Lung (tissue), 12 donors: ENCODE data around the gene IFNA1. TPM values are rescaled to one million over a fixed set of nuclear protein-coding genes. Genes with fewer than 3 reads are reported as not detected.

ENCODE experiments used
- ATAC-seq: fragments of 200-7000 bp; cut with Tn5 transposase; one replicate; pipeline ENCODE4 v1.9.1; 2020; ENCODE audit warnings: moderate number of reproducible peaks; ENCODE audit not compliant: insufficient read depth, low FRiP score
- DNase-seq, 3 donors: peaks; one replicate each; pipeline ENCODE4 v3.0.0-alpha.2; 2013 to 2017
- H3K27ac ChIP-seq, 2 donors: one replicate each; pipeline ENCODE4 v1.5.1; 2013; ENCODE audit warnings: mild to moderate bottlenecking in 2 of 2, moderate library complexity in 2 of 2, control low read depth in 1 of 2, inconsistent platforms in 1 of 2, low read depth in 1 of 2, low read length in 1 of 2
- H3K27me3 ChIP-seq, 3 donors: one replicate each; pipeline ENCODE4 v1.5.1; 2013; ENCODE audit warnings: low read length in 2 of 3; ENCODE audit not compliant: control insufficient read depth in 3 of 3, insufficient read depth in 3 of 3
- H3K36me3 ChIP-seq, 4 donors: one replicate each; pipeline ENCODE4 v1.5.1; 2013; ENCODE audit warnings: low read length in 4 of 4, mild to moderate bottlenecking in 1 of 4, moderate library complexity in 1 of 4; ENCODE audit not compliant: control insufficient read depth in 4 of 4, insufficient read depth in 4 of 4
- H3K4me1 ChIP-seq, 5 donors: one replicate each; pipeline ENCODE4 v1.5.1; 2013; ENCODE audit warnings: low read length in 5 of 5, mild to moderate bottlenecking in 2 of 5, moderate library complexity in 1 of 5; ENCODE audit not compliant: control insufficient read depth in 5 of 5, insufficient read depth in 5 of 5
- H3K4me3 ChIP-seq: one replicate; pipeline ENCODE4 v1.5.1; 2013; ENCODE audit warnings: mild to moderate bottlenecking, control low read depth, moderate library complexity
- H3K9ac ChIP-seq, 2 donors: one replicate each; pipeline ENCODE4 v1.5.1; 2013; ENCODE audit warnings: low read length in 2 of 2, control low read depth in 1 of 2; ENCODE audit not compliant: insufficient read depth in 1 of 2
- H3K9me3 ChIP-seq, 4 donors: one replicate each; pipeline ENCODE4 v1.5.1; 2013; ENCODE audit warnings: low read length in 3 of 4, mild to moderate bottlenecking in 1 of 4, moderate library complexity in 1 of 4; ENCODE audit not compliant: control insufficient read depth in 4 of 4, insufficient read depth in 3 of 4
- WGBS, 2 donors: extraction: QIAGEN DNeasy Blood & Tissue Kit; methylation state at CpG; one replicate each; pipeline ENCODE4 v1.1.7; 2013; 5-methylcytosine and 5-hydroxymethylcytosine counted together
- polyA plus RNA-seq, 2 donors: library from polyadenylated mRNA; stranded (reverse); fragments of 200-250 nt; gene quantifications; one replicate each; pipeline ENCODE4 v1.2.1, GENCODE V29; 2013
- total RNA-seq, 2 donors: library from RNA; depleted of rRNA in 1 of 2; stranded (reverse); fragments of >200 nt in 1 of 2; gene quantifications; one replicate each; pipeline ENCODE4 v1.2.1, GENCODE V29; 2014 to 2021
- TF ChIP-seq, protein P1 (sequence below): IDR thresholded peaks from 2 replicates; pipeline ENCODE4 v1.5.1; 2012; ENCODE audit warnings: mild to moderate bottlenecking; ENCODE audit errors: control extremely low read depth, extremely low read depth
- donor health status: control.
- donor health status: control.
- donor health status: Bipolar disorder and iron deficiency.
- donor health status: healthy.
- donor health status: DM: yes; HTN: yes; CAD: no.

Gene IFNA1
- total and polyA plus RNA-seq, 4 donors: 0.22 TPM; not detected in 3

- no peaks in the 10 kb centered on the region for H3K4me1 ChIP-seq
- H3K9ac ChIP-seq: no peak overlapping the region
- H3K4me3 ChIP-seq: no peak overlapping the region
- 59 to 76% methylated on average over 1 of the region's 1 CpG for WGBS, 2 donors
- DNase-seq (no peak), ATAC-seq (no peak)
- no peaks in the 10 kb centered on the region for H3K36me3 ChIP-seq
- TF ChIP-seq, protein P1, sequence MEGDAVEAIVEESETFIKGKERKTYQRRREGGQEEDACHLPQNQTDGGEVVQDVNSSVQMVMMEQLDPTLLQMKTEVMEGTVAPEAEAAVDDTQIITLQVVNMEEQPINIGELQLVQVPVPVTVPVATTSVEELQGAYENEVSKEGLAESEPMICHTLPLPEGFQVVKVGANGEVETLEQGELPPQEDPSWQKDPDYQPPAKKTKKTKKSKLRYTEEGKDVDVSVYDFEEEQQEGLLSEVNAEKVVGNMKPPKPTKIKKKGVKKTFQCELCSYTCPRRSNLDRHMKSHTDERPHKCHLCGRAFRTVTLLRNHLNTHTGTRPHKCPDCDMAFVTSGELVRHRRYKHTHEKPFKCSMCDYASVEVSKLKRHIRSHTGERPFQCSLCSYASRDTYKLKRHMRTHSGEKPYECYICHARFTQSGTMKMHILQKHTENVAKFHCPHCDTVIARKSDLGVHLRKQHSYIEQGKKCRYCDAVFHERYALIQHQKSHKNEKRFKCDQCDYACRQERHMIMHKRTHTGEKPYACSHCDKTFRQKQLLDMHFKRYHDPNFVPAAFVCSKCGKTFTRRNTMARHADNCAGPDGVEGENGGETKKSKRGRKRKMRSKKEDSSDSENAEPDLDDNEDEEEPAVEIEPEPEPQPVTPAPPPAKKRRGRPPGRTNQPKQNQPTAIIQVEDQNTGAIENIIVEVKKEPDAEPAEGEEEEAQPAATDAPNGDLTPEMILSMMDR: no peak
- H3K9me3 ChIP-seq: no peaks in the 10 kb centered on the region
- H3K27ac ChIP-seq: no peak overlapping the region
- H3K27me3 ChIP-seq: peaks cover 0 to 9% (median 0%) of the 10 kb centered on the region in 3 donors
Observed at GRCh38 chr9:21428235-21428634, 12.0 kb upstream of the IFNA1 start.

- peaks cover 0 to 9% (median 0%) of the 10 kb centered on the region in 3 donors for H3K27me3 ChIP-seq
- no peak overlapping the region for H3K27ac ChIP-seq
- no peaks in the 10 kb centered on the region for H3K9me3 ChIP-seq
- no peaks in the 10 kb centered on the region for H3K4me1 ChIP-seq
- no peaks in the 10 kb centered on the region for H3K36me3 ChIP-seq
- DNase-seq: peak in 1 of 3 donors; percentile 12
- ATAC-seq: no peak
- TF ChIP-seq, protein P1: no peak
- WGBS, 2 donors: 48 to 56% methylated on average over 2 of the region's 2 CpGs
- H3K9ac ChIP-seq: no peak overlapping the region
- H3K4me3 ChIP-seq: no peak overlapping the region
Observed at GRCh38 chr9:21429191-21429590, 11.0 kb upstream of the IFNA1 start.

DNA sequence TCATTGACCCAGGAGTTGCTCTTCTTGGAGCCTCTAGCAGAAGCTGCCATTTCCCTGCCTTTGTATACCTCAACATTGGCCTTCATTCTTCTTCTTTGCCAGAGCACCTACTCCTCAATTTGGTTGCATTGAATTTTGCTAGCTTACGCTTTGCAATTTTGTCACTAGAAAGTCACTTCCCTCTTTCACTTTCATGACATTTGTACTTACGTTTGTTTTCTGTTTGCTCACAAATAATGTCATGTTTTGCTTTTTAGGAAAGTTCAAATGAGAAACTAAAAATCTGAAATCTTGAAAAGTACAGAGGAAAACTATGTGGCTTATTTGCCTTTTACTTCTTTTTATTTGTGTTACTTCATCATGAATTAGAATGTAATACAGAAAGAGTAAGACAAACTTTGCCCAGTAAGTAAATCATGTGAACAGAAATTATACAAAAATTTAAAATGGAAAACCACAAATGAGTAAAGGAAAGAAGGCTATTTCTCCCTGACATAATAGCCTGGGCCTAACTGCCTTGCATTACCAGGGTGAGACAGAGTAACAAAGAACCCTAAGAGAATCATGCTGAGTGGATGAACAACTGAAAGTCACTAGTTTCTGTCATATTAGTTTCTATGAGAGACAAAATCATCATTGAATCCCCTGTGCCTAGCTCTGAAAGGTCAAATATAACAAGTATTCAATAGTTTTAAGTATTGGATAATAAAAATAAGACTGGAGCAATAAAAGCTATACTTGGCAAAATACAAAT lies 7.4 kb upstream of the IFNA1 start:
- ATAC-seq: no peak
- TF ChIP-seq, protein P1: no peak

More for the DNA sequence above, 7.4 kb upstream of the IFNA1 start:
- Histone ChIP-seq H3K27ac (no peak overlapping the region), H3K9ac (no peak overlapping the region), H3K27me3 (peaks cover 0 to 9% (median 0%) of the 10 kb centered on the region in 3 donors), H3K4me3 (no peak overlapping the region), H3K9me3 (no peaks in the 10 kb centered on the region), H3K4me1 (no peaks in the 10 kb centered on the region), H3K36me3 (no peaks in the 10 kb centered on the region)
- 29 to 60% methylated on average over 2 of the region's 2 CpGs for WGBS, 2 donors
- no peak for DNase-seq
